Choroid plexus epithelial cell (primary cell): ENCODE measurements around the gene ARAP3.

Source experiments
- DNase-seq: peaks from one replicate; pipeline ENCODE4 v3.0.0-alpha.2; 2010; ENCODE audit warnings: low read depth
- H3K4me3 ChIP-seq: 2 replicates; pipeline ENCODE4 v1.5.1; 2011; ENCODE audit warnings: low read depth, mild to moderate bottlenecking, control low read depth, low read length, moderate library complexity
- TF ChIP-seq, protein P1 (sequence below): conservative IDR thresholded peaks from 2 replicates; pipeline ENCODE4 v1.5.1; 2011; ENCODE audit warnings: low read depth, mild to moderate bottlenecking, control low read depth, inconsistent platforms, low read length, moderate library complexity

Gene ARAP3

DNA sequence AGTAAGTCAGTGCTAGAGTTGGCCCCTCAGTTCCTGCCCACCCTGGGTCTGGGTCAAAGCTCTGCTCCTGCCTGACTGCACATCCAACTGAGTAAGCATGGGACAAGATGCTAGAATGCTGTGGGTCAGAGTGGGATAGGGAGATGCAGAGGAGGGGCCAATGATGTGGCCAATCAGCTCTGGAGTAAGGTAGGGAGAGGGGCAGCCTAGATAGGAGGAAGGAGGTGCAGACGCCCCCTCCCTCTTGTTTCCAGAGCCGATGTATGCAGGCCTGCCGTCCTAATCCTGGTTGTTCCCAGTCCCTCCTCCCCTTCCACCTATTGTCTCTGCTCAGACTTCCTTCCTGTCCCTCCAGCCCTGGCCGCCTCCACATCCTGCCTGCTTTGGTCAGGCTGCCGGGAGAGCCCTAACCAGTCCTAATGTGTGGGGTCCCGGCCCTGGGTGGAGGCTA lies 1.3 kb downstream of the ARAP3 start:
- H3K4me3 ChIP-seq: peak overlapping the region; percentile 61
- peak; percentile 33 for DNase-seq
- TF ChIP-seq, protein P1, sequence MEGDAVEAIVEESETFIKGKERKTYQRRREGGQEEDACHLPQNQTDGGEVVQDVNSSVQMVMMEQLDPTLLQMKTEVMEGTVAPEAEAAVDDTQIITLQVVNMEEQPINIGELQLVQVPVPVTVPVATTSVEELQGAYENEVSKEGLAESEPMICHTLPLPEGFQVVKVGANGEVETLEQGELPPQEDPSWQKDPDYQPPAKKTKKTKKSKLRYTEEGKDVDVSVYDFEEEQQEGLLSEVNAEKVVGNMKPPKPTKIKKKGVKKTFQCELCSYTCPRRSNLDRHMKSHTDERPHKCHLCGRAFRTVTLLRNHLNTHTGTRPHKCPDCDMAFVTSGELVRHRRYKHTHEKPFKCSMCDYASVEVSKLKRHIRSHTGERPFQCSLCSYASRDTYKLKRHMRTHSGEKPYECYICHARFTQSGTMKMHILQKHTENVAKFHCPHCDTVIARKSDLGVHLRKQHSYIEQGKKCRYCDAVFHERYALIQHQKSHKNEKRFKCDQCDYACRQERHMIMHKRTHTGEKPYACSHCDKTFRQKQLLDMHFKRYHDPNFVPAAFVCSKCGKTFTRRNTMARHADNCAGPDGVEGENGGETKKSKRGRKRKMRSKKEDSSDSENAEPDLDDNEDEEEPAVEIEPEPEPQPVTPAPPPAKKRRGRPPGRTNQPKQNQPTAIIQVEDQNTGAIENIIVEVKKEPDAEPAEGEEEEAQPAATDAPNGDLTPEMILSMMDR: no peak

DNA sequence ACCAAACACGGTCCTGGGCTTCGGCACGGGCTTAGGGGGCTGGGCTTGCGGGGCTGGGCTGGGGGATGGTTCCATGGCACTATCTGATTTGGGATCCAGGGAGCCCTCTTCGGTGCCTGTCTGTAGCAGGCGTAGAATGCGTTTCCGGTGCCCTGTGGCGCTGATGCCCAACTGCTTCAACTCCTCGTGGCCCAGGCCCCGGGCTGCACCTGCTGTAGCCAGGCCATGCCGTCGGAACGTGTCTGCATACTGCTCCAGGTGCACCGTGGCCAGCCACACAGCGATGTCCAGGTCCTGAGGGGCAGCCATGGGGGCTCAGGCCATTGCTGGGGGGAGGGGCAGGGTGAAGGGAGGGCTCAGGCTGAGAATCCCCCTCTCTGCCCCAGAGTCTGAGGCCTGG lies 1.9 kb downstream of the ARAP3 start:
- TF ChIP-seq, protein P1: no peak
- H3K4me3 ChIP-seq: no peak overlapping the region
- no peak for DNase-seq

DNA sequence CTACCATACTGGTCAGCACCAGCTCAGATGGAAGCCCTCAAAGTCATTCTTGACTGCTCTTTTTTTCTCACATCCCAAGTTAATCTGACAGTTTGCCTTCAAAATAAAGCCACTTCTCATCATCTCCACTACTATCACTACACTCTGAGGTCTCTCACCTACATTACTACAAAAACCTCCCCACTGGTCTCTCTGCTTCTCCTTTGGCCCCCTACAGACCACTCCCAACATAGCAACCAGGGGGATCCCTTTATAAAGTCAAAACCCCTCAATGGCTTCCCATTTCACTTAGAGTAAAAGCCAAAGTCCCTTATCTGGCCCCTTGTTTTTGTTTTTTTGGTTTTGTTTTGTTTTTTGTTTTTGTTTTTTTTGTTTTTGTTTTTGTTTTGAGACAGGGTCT lies 4.6 kb downstream of the ARAP3 start:
- TF ChIP-seq, protein P1: peak; percentile 31
- H3K4me3 ChIP-seq: no peak overlapping the region
- DNase-seq: no peak

DNA sequence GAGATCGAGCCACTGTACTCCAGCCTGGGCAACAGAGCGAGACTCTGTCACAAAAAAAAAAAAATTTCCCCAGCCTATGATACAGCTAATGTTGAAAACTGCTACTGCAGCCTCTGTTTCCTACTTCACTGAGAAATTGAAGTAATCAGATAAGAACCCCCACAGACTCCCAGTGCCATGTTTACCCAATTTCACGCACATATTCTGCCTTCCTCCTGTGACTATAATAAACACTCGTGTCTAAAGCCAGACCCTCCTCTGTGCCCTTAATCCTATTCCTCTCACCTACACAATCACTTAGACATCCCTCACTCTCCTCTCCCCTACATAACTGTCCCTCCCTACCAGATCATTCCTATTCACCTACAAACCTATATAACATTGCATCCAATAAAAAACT lies 6.4 kb downstream of the ARAP3 start:
- no peak overlapping the region for H3K4me3 ChIP-seq
- TF ChIP-seq, protein P1: no peak
- no peak for DNase-seq

DNA sequence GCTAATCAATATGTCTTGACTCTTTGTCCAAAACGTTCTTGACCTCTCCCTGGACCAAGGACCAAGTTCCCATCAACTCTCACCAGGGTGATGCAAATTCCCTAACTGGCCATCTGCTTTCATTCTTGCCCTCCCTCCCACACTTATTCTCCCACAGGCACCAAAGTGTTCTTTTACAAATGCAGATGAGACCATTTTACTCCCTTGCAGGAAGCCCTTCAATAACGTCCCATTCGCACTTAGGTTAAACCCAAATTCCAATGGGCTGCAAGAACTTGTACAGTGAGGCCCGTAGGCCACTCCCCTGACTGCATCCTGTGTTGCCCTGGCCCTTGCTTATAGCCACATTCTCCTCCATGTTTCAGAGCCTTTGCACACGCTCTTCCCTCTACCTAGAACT lies 7.3 kb downstream of the ARAP3 start:
- TF ChIP-seq, protein P1: no peak
- H3K4me3 ChIP-seq: no peak overlapping the region
- no peak for DNase-seq

DNA sequence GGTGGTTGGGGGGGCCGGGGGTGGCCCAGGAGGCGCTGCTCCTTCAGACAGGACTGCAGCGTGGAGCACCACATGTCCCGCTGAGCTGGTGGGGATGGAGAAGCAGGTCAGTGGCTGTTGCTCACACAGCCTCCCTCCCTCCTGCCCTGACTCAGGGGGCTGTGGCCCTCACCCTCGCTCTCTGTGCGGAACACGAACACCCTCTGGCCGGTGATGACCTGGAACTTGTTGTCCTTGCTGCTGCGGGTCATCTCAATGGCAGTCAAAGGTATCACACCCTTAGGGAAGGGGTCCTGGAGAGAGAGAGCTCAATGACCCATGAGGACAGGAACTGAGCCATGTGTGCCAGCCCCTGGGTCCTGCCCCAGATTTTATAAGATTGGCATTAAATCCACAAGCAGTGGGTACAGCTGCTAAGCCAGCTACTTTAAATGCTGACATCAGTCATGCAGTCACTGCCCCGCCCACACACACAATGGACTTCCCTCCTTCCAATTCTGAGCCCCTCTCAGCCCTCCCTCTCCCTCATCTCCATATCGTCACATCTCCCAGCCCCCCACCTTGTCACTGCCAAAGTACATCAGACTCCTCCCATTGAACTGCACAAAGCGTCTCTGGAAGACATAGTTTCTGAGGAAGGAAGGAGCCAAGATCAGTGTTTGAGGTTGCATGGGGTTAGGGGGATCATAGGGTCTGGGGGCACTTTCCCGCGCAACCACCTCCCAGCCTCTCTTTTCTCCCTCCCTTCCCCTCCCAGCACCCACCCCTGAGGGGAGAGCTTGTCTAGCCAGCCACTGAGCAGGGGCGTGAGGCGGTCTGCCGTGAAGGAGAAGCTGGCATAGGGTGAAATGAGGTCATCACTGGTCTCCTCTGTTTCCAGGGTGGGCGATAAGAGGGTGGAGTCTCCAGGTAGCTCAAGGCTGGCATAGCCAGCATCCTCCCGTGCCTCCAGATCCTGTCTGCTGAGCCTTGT lies 8.9 kb downstream of the ARAP3 start:
- TF ChIP-seq, protein P1: no peak
- no peak for DNase-seq
- H3K4me3 ChIP-seq: no peak overlapping the region
